ENCODE data around the gene APCDD1L. TPM values are rescaled to one million over a fixed set of nuclear protein-coding genes. Genes with fewer than 3 reads are reported as not detected.

APCDD1L gene
- total RNA-seq, 1 experiment from 2014 or later, result 2.6 TPM

DNA sequence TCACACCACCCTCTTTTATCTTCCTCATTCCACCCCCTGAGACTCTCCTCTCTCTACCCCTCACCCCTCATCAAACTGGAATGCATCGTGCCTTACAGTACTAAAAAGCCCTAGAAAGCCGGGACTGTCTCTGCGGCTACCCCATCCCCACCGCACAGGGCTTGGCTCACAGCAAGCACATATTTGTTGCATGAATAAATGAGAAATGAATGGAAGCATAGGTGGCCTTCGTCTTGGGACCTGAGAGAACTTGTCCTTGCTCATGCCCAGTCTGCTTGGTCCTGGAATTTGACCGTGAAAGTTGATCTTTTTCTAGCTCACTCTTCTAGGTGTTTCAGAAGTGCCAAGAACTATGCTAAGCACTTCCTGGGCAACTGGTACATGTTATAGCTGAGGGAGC, 53.3 kb downstream of the APCDD1L start:
- Histone ChIP-seq H3K36me3 (replicated peaks; ENCODE audit: control insufficient read depth, insufficient read depth, low read length) (no peaks in the 10 kb centered on the region), H3K4me3 (ENCODE audit: insufficient read depth, low read depth, low read length) (no peak overlapping the region), H3K27me3 (ENCODE audit: control insufficient read depth, insufficient read depth, low read length) (no peaks in the 10 kb centered on the region)
- no peak for DNase-seq

DNA sequence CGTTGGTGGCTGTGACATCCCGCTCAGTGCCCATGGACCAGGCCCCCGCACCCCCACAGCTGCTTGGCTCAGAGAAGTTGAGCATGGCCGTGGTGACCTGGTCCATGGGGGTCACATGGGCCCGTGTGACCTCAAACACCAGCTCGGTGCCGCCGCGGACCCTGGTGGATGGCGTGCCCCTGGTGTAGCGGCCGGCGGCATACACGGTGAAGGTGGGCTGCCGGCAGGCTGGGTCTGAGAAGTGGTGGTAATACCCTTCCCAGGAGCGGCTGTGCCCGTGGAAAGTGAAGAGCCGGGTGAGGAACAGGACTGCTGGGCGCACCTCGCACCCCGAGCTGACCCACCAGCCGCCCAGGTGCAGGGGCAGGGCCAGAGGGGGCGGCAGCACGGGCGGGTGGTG, 54.1 kb downstream of the APCDD1L start:
- Histone ChIP-seq H3K36me3 (replicated peaks; ENCODE audit: control insufficient read depth, insufficient read depth, low read length) (no peaks in the 10 kb centered on the region), H3K4me3 (ENCODE audit: insufficient read depth, low read depth, low read length) (no peak overlapping the region), H3K27me3 (ENCODE audit: control insufficient read depth, insufficient read depth, low read length) (no peaks in the 10 kb centered on the region)
- DNase-seq, result no peak

- Histone ChIP-seq H3K36me3 (replicated peaks; ENCODE audit: control insufficient read depth, insufficient read depth, low read length) (no peaks in the 10 kb centered on the region), H3K27me3 (ENCODE audit: control insufficient read depth, insufficient read depth, low read length) (no peaks in the 10 kb centered on the region), H3K4me3 (ENCODE audit: insufficient read depth, low read depth, low read length) (no peak overlapping the region)
- DNase-seq, result no peak
Measured at GRCh38 chr20:58459058-58459750, 56.0 kb downstream of the APCDD1L start.

DNA sequence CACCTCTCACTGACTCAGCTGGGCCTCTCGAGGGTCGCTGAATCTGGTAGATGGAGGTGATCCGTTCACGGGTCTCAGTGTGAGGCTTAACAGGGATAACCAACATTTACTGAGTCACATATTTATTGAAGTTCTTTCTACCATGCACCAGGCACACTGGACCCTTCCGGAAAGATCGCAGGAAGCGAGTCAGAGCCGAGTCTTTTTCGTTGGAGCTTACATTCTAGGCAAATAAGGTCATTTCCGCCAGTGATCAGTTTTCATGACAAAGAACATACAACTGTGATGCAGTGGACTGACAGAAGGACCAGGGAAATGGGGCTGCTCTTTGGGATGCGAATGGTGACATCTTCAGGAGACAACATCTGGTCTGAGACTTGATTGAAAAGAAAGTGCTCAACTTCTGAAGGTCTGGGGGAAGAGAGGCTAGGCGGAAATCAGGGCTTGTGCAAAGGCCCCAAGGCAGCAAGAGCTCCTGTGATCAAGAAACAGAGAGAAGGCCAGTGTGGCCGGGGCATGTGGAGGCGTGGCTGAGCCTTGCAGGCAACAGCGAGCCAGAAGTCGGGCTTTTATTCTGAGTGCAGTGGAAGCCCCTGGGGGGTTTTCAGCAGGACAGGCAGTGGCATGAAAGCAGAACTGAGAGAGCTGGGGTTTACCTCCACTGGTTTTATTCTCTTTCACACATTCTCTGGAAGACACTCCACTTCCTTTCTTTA, 56.7 kb downstream of the APCDD1L start:
- no peaks in the 10 kb centered on the region for H3K27me3 ChIP-seq (ENCODE audit: control insufficient read depth, insufficient read depth, low read length)
- H3K36me3 ChIP-seq (replicated peaks; ENCODE audit: control insufficient read depth, insufficient read depth, low read length), result no peaks in the 10 kb centered on the region
- H3K4me3 ChIP-seq (ENCODE audit: insufficient read depth, low read depth, low read length), result no peak overlapping the region
- DNase-seq, result no peak

GRCh38 chr20:58457083-58457695, 58.0 kb downstream of the APCDD1L start:
- Histone ChIP-seq H3K36me3 (replicated peaks; ENCODE audit: control insufficient read depth, insufficient read depth, low read length) (no peaks in the 10 kb centered on the region), H3K27me3 (ENCODE audit: control insufficient read depth, insufficient read depth, low read length) (no peaks in the 10 kb centered on the region), H3K4me3 (ENCODE audit: insufficient read depth, low read depth, low read length) (no peak overlapping the region)
- DNase-seq, result no peak

GRCh38 chr20:58454460-58454859, 60.7 kb downstream of the APCDD1L start:
- no peak for DNase-seq
- Histone ChIP-seq H3K27me3 (ENCODE audit: control insufficient read depth, insufficient read depth, low read length) (no peaks in the 10 kb centered on the region), H3K36me3 (replicated peaks; ENCODE audit: control insufficient read depth, insufficient read depth, low read length) (no peaks in the 10 kb centered on the region), H3K4me3 (ENCODE audit: insufficient read depth, low read depth, low read length) (no peak overlapping the region)

- Histone ChIP-seq H3K27me3 (ENCODE audit: control insufficient read depth, insufficient read depth, low read length) (no peaks in the 10 kb centered on the region), H3K4me3 (ENCODE audit: insufficient read depth, low read depth, low read length) (no peak overlapping the region)
- DNase-seq, result peak; percentile 37
Measured at GRCh38 chr20:58453391-58453790, 61.8 kb downstream of the APCDD1L start.

DNA sequence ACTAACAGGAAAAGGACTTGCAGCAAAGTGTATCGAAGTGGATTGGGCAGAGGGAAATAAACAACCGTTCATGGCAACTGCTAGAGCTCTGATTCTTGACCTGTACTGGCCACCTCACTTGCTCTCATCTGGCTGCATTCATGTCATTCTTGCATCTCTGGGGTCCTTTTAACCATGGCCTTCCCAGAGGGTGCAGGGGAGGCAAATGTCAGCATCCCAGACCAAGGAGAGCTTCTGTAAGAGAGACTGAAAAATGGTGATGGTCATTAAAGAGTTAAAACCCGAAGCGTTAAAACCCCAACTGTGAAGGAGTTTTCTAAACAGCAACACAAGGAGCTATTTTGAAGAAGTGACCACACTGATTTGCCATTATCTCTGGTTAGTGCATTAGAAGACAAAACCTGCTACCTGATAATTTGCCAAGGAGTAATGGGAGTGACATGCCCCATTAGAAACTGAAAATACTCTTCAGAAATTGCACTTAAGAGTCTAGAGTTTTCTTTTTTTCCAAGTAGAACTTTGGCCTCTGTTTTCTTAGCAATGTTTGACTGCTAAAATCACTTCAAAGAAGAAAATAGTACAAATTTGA, 62.4 kb downstream of the APCDD1L start:
- no peaks in the 10 kb centered on the region for H3K27me3 ChIP-seq (ENCODE audit: control insufficient read depth, insufficient read depth, low read length)
- no peak overlapping the region for H3K4me3 ChIP-seq (ENCODE audit: insufficient read depth, low read depth, low read length)
- peak; percentile 34 for DNase-seq

More at GRCh38 chr20:58453391-58453790, 61.8 kb downstream of the APCDD1L start:
- no peaks in the 10 kb centered on the region for H3K36me3 ChIP-seq (replicated peaks; ENCODE audit: control insufficient read depth, insufficient read depth, low read length)

GRCh38 chr20:58450254-58450653, 64.9 kb downstream of the APCDD1L start:
- H3K4me3 ChIP-seq (ENCODE audit: insufficient read depth, low read depth, low read length), result no peak overlapping the region
- H3K36me3 ChIP-seq (replicated peaks; ENCODE audit: control insufficient read depth, insufficient read depth, low read length), result no peaks in the 10 kb centered on the region
- no peak for DNase-seq
- no peaks in the 10 kb centered on the region for H3K27me3 ChIP-seq (ENCODE audit: control insufficient read depth, insufficient read depth, low read length)

More for the DNA sequence above, 62.4 kb downstream of the APCDD1L start:
- H3K36me3 ChIP-seq (replicated peaks; ENCODE audit: control insufficient read depth, insufficient read depth, low read length), result no peaks in the 10 kb centered on the region

DNA sequence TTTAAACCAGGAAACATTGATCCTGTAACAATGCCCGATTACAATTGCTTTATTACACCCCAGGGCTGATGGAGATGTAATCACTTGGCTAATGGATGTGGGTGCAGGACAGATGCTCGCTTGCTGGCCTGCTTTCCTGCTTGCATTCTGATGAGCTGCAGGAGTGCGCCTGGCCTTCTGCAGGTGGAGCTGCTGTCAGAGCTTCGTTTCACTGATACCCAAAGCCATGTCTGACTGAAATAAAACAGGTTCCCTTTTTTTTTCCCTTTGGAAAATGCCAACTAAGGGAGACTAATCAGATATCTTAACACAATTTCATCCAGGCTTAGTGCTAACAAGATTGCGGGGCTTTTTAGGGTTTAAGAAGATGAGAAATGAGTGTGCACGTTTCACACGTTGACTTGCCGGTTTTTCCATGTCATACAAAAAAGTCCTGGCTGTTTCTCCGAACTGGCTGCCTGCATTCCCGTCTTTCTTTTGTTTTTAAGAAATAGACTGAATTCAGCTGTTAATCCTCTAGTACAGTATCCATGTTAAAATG, 65.4 kb downstream of the APCDD1L start:
- H3K36me3 ChIP-seq (replicated peaks; ENCODE audit: control insufficient read depth, insufficient read depth, low read length), result no peaks in the 10 kb centered on the region; the same call in 1 of the 2 replicates
- H3K27me3 ChIP-seq (ENCODE audit: control insufficient read depth, insufficient read depth, low read length), result no peaks in the 10 kb centered on the region
- no peak for DNase-seq
- H3K4me3 ChIP-seq (ENCODE audit: insufficient read depth, low read depth, low read length), result no peak overlapping the region

DNA sequence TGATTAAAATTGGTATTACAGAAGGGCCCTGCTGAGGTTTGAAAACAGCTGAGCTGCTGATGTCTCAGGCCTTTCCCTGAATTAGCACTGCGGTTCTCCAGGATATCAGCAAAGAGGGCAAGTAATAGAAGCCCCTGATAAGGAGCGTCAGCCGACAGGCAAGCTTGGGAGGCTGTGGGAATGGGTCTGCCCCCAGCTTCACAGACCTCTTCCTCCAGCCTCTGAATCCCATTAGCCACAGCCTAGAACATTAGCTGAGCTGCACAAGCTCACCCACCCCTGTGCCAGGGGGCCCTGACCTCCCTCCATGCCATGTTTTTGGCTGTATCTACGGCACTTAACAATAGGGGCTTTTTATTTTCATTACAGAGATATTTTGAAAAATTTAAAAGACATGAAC, 66.2 kb downstream of the APCDD1L start:
- H3K36me3 ChIP-seq (replicated peaks; ENCODE audit: control insufficient read depth, insufficient read depth, low read length), result no peaks in the 10 kb centered on the region; the same call in 1 of the 2 replicates
- no peak overlapping the region for H3K4me3 ChIP-seq (ENCODE audit: insufficient read depth, low read depth, low read length)
- no peak for DNase-seq
- H3K27me3 ChIP-seq (ENCODE audit: control insufficient read depth, insufficient read depth, low read length), result no peaks in the 10 kb centered on the region

- peak; percentile 80 for DNase-seq
- Histone ChIP-seq H3K36me3 (replicated peaks; ENCODE audit: control insufficient read depth, insufficient read depth, low read length) (no peaks in the 10 kb centered on the region; the same call in 1 of the 2 replicates), H3K4me3 (ENCODE audit: insufficient read depth, low read depth, low read length) (no peak overlapping the region), H3K27me3 (ENCODE audit: control insufficient read depth, insufficient read depth, low read length) (no peaks in the 10 kb centered on the region)
Measured at GRCh38 chr20:58447511-58448391, 67.4 kb downstream of the APCDD1L start.

GRCh38 chr20:58446960-58447265, 68.3 kb downstream of the APCDD1L start:
- DNase-seq, result no peak
- Histone ChIP-seq H3K4me3 (ENCODE audit: insufficient read depth, low read depth, low read length) (no peak overlapping the region), H3K36me3 (replicated peaks; ENCODE audit: control insufficient read depth, insufficient read depth, low read length) (no peaks in the 10 kb centered on the region; the same call in 1 of the 2 replicates), H3K27me3 (ENCODE audit: control insufficient read depth, insufficient read depth, low read length) (no peaks in the 10 kb centered on the region)
